Embryonic facial prominence (tissue), 1 donor: ENCODE results near the gene PSMD9.

Experiments
- DNase-seq: peaks from one replicate; pipeline ENCODE4 v3.0.0-alpha.2; 2016; ENCODE audit errors: extremely low spot score

The PSMD9 gene

GRCh38 chr12:121953695-121954094 is 65.1 kb downstream of the PSMD9 start:
- DNase-seq, result no peak

GRCh38 chr12:121955258-121956237 is 67.0 kb downstream of the PSMD9 start:
- no peak for DNase-seq

- DNase-seq, result no peak
Observed at GRCh38 chr12:121957861-121958515, 69.4 kb downstream of the PSMD9 start.

GRCh38 chr12:121958541-121959240 is 70.1 kb downstream of the PSMD9 start:
- DNase-seq, result no peak

- DNase-seq, result no peak
Observed at GRCh38 chr12:121960541-121960940, 72.0 kb downstream of the PSMD9 start.

- DNase-seq, result no peak
Observed at GRCh38 chr12:121961195-121961879, 72.7 kb downstream of the PSMD9 start.

- no peak for DNase-seq
Observed at GRCh38 chr12:121963341-121964018, 74.9 kb downstream of the PSMD9 start.

GRCh38 chr12:121964813-121965643 is 76.4 kb downstream of the PSMD9 start:
- DNase-seq, result no peak

- DNase-seq, result no peak
Observed at GRCh38 chr12:121966959-121967358, 78.4 kb downstream of the PSMD9 start.
